ENCODE measurements around the gene SRGAP3.

SRGAP3 gene

DNA sequence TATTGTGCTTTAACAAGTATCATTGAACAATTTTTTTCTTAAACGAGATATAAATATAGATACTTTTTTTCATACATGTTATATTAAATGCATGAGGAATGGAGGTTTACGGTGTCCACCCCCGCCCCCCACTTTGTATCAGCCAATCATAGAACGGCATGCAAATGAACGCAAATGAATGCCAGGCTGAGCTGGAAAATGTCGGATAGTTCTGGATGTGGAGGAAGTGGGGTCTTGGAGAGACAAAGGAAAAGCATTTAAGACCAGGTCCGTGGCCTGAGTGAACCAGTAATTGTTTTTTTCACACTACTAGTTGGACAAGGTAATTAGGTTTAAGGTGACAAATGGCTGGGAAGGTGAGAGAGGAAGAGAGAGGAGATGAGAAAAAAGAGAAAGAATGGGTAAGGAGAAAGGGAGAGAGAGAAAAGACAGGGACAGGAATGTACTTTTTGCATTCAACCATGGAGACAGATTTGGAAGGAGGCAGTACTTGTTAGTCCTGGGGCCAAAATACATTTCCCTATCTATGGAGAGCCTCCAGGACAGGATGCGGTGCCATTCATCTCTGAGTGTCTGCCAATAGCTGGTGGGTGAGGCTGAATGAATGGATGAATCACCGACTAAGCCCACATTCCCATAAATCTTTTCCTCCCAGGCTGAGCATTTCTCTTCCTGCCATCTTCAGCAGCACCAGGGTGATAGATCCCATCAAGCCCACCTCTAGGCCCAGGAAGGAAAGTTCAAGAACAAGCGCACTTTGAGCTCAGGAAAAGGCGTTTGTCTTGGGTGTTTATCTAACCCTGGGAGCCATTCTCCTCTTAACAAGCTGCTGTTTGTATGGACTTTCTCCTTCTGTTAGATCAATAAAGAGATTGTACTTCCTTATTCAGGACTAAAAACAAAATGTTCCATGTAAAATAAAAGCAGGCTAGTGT, 284.7 kb downstream of the SRGAP3 start:
- DNase-seq (ENCODE audit: low read depth) = peak; percentile 70

DNA sequence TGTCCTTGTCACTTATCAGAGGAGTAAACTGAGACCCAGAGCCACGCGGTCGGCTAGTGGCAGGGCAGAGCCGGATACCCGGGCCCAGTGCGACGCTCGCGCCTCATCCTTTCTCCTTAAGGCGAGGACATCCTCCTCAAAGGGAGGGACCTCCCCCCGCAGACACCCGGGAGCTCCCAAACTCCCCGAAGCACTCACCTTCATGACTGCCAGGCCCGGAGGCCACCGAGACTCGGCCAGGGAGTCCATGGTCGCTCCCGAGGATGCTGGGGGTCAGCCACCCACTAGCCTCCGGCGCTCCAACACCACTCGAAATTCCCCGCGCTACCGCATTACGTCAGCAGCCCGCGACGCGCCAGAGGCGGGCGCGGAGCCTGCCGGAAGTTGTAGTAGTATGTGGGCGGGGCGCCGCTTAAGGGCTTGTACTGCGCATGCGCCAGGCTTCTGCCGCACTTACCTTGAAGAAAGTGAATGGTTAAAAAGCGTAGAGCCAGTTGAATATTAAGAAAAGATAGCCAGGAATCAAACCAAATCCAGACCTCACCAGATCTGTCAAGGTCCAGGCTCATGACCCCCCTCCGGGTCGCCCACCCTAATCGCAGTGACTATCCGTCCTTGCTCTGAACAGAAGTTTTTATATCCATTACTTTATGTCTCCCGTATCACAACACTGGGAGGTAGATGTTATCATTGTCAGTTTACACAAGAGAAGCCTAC, 286.2 kb downstream of the SRGAP3 start, which contains the start of gene RAD18:
Gene RAD18, minus strand, starts transcription at position 336 of the 717 bp plus-strand sequence. Its CDS starts 87 bp downstream, at position 249.
- DNase-seq (ENCODE audit: low read depth) = peak; percentile 78

DNA sequence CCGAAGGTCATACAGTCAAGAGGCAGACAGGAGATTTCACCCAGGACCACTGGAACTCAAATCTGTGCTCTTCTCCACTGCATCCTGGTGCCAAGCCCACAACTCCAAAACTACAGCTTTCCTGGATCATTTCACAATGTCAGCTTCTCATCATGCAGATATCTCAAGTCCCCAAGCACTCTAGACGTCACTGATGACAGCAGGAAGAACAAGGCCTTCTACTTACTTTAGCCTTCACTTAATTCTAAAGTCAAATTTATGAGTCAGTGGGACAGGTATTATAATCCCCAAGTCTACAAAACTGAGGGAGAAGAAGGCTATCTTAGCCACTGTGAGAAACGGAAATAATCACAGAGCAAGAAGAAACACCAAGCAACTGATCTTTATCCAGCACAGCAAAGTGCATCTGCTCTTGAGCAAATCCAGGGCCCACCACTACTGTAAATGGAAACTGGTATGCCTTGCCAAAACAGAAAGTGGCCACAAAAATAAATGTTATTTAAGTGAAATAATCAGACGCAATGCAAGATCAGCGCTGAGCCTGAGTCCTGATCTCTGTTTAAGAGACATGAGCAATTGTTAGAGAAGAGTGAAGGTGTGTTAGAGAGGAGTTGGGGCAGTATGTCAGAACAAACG, 287.1 kb downstream of the SRGAP3 start:
- no peak for DNase-seq (ENCODE audit: low read depth)

DNA sequence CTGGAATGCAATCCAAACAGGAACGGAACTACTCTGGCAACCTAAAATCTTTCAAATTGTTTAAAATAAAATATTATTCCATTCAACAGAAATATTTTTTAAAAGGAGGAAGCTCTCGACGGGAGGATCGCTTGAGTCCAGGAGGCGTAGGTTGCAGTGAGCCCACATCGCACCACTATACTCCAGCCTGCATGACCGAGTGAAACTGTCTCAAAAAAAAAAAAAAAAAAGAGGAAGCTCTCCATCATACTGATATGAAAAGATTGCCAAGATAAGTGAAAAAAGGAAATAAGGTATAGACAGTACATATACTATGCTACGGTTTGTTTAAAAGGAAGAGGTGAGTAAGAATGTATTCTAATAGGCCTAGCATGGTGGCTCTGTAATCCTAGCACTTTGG, 289.8 kb downstream of the SRGAP3 start:
- no peak for DNase-seq (ENCODE audit: low read depth)

DNA sequence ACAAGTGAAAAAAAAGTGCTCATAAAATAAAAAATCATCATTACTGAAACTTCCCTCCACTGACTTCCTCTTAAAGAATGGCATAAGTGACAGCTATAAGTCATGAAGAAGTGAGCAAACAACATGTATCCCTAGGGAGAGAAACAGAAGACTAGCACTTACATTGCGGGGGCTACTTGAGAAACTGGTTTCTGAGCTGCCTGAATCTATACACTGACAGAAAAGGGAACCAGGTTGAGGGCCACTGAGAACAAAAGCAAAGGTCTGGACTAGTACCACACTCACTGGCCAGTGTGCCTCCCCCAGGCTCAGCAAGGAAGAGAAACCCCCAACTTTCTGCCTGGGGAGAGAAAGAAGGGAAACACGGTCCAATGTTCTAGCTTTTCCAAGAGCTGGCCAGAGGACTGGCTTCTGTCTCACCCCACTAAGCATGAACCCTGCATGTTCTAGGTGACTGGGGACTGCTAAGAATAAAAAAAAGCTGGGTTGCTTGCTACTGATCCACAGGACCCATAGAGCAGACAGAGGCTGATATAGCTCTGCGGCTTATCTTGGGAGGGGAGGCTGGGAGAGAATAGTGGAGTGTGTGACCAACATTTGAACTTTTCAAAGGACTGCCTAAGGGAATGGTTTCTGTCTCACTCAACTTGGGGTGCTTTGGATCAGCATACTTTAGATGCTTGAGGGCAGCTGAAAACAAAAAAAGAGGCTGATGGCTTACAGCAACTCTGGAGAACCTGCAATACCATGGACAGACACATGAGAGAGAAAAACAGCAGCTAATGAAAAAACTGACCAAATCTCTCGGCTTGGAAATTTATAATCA, 294.3 kb downstream of the SRGAP3 start:
- no peak for DNase-seq (ENCODE audit: low read depth)

DNA sequence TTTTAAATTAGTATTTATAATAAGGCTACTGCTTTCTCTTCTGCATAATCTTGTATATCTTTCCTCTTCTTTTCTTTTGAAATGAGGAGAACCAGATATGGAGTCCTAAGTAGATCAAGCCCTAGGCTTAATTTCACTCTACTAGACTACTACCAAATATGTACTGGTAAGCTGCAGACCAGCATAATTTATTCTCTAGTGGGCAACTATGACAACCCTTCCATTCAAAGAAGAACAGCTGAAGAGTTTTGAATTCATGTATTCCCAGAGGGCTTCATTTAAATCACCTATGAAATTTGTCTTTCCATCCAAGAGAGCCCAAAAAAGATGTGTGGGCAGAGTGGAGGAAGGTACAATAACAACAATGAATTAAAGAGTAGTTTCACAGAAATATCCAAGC, 296.1 kb downstream of the SRGAP3 start:
- DNase-seq (ENCODE audit: low read depth) = no peak

DNA sequence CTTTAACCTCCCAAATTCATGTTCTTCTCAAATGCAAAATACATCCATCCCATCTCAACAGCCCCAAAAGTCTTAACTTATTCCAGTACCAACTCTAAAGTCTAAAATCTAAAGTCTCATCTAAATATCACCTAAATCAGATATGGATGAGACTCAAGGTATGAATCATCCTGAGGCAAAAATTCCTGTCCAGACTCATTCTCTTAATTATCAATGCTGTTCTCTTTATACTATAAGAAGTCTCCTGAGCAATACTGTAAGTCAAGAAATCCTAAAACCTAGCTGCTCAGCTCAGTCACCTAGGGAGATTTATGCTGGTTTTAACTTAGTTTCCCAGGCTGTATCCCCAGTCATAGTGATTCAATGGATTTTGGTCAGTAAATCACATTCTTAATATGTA, 297.3 kb downstream of the SRGAP3 start:
- no peak for DNase-seq (ENCODE audit: low read depth)

DNA sequence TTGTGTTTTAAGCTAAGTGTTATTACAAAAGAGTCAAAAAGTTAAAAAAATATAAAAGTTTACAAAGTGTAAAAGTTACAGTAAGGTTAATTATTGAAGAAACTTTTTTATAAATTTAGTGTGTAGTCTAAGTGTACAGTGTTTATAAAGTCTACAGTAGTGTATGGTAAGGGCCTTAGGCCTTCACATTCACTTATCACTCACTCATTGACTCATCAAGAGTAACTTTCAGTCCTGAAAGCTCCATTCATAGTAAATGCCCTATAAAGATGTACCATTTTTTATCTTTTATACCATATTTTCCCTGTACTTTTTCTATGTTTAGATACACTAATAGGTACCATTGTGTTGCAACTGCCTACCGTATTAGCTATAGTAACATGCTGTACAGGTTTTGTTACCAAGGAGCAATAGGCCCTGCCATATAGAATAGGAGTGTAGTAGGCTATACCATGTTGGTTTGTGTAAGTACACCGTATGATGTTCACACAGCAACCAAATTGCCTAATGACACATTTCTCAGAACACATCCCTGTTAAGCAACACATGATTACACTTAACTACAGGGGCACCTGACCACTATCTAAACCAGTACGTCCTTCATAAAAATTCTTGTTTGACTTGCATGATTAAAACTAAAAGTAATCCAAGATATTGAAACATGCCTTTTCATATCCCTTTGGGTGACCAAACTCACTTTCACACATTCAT, 303.4 kb downstream of the SRGAP3 start:
- no peak for DNase-seq (ENCODE audit: low read depth)

DNA sequence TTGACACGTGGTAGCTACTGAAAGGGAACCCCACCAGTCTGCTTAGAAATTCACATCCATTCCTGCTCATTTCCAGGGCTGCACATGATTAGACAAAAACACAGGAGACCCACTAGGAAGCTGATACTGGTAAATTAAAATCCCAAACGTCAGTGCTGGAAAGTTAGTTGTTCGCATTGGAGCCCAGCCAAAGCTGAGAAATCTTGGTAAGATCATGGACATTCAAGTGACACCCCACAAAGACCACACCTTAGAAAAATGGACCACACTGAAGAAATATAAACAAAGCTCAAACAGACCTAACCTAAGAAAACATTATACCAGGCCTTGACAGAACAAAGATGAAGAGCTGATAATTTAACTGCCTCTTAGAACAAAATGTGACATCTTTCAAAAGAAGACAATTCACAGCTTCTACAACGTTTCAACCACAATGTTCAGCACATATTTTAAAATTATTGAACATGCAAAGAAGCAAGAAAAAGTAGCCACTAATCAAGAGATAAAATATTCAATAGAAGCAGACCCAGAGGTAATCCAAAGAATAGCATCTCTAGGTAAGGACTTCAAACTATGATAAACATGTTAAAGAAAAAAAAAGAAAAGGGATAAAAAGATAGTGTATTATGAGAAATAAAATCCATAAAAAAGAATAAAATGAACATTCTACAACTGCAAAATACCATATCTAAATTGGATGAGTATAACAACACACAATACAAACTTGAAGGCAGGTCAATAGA, 306.5 kb downstream of the SRGAP3 start:
- no peak for DNase-seq (ENCODE audit: low read depth)

DNA sequence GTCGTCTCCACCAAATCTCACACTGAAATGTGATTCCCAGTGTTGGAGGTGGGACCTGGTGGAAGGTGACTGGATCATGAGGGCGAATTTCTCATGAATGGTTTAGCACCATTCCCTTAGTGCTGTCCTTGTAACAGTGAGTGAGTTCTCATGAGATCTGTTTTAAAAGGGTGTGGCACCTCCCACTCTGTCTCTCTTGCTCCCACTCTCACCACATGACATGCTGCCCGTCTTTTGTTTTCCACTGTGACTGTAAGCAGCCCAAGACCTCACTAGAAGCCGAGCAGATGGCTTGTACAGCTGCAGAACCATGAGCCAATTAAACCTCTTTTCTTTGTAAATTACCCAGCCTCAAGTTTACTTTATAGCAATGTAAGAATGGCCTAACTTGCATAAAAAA, 307.3 kb downstream of the SRGAP3 start:
- DNase-seq (ENCODE audit: low read depth) = no peak

DNA sequence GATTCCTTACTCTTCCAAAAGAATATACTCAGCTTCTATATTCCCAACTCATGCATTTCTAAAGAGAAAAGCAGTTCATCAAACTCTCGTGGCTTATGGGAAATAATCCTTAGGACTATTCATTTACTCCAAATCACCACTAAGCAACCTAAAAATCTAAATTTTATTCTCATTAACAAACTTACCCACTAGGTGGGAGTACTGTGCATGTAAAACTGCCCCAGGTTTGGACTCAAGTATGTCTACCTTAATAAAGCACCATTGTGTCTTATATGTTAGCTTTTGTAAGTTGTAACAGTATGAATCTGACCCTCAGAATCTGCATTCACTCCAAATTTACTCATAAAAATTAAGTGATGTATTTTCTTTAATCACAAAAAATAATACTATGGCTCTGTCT, 311.4 kb downstream of the SRGAP3 start:
- DNase-seq (ENCODE audit: low read depth) = peak; percentile 29

DNA sequence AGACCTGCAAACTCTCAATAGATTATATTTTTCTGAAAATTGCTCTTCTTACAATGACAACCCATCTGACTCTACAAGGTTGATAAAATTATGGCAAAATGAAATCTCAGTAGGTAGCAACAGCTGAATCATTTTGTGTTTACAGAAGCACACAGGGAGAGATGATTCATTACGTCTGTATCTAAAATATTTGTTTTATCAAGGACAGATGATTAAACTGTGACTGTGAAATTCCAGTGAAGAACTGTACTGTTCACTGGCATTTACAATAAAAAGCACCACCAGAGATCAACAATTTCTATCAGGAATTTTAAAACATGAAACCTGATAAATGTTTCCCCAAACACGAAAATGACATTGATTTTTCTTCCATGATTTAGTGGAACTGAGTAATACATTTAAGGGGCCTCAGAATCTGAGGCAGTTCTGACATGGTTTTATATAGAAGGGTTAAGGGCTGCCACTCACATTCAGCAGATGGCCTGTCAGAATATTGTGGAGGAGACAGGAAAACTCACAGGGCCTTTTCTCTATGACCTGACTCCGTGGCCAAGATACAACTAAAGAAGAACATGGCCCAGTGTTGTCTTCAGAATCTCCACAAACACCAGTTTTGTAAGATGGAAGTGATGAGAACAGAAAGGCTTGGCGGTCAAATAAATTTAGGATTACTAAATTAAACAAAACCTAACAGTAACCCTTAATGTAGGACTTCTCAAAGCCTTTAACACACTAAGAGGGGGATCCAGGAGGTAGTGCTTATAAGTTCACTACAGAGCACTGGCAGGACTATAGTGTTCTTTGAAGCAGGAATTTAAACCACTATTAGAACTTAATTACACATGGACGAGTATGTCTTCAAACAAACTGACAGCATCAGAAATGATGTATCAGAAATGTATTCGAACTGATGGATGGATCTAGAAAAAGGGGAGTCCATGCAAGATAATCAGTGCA, 312.1 kb downstream of the SRGAP3 start:
- DNase-seq (ENCODE audit: low read depth) = peak; percentile 69

DNA sequence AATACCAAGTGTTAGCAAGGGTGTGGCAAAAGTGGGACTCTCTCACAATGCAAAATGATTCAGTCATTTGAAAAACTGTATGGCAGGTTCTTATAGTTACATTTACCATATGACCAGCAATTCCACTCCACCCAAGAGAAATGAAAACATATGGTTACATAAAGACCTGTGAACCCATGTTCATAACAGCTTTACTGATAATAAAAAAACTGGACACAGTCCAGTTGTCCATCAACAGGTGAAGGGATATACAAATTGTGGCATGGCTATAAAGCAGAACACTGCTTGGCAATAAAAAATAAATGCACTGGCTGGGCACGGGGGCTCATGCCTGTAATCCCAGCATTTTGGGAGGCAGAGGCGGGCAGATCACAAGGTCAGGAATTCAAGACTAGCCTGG, 316.9 kb downstream of the SRGAP3 start:
- no peak for DNase-seq (ENCODE audit: low read depth)

DNA sequence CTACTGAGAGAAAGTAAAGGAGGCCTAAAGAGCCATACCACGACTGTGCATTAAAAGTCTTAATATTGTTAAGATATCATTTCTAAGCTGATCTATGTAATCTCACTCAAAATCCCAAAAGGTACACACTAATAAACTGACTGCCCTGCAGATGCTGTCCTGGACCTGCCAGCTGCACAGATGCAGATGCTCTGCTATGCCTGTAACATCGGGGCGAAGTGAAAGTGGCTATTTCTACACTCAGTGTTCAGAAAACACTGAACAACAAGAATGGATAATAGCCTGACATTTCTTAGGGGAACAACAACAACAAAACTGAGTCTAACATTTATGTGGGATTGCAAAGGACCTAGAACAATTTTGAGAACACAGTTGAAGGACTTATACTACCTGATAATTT, 318.1 kb downstream of the SRGAP3 start:
- no peak for DNase-seq (ENCODE audit: low read depth)

Measured in HS-5 (cell line).